Suprapubic skin (tissue), 4 donors: Measurements from ENCODE around the gene BNC1.

Source experiments
- POLR2A ChIP-seq, 2 donors: fragments of 450-650 bp; IDR thresholded peaks; one replicate each; pipeline ENCODE4 v1.6.1; 2017; ENCODE audit warnings: antibody characterized with exemption in 2 of 2, mild to moderate bottlenecking in 2 of 2, moderate library complexity in 2 of 2
- POLR2AphosphoS5 ChIP-seq, 3 donors: sonication (generic); formaldehyde crosslinking; IDR thresholded peaks; one replicate each; pipeline ENCODE4 v1.6.1; 2017; ENCODE audit warnings: antibody characterized with exemption in 3 of 3
- TF ChIP-seq, protein P1 (sequence below), 2 donors: fragments of 200-600 bp in 1 of 2; fragments of 450-650 bp in 1 of 2; sonication (generic) in 1 of 2; IDR thresholded peaks; one replicate each; pipeline ENCODE4 v1.5.1; 2016 to 2019; ENCODE audit warnings: antibody characterized with exemption in 2 of 2, mild to moderate bottlenecking in 1 of 2, moderate library complexity in 1 of 2

DNA sequence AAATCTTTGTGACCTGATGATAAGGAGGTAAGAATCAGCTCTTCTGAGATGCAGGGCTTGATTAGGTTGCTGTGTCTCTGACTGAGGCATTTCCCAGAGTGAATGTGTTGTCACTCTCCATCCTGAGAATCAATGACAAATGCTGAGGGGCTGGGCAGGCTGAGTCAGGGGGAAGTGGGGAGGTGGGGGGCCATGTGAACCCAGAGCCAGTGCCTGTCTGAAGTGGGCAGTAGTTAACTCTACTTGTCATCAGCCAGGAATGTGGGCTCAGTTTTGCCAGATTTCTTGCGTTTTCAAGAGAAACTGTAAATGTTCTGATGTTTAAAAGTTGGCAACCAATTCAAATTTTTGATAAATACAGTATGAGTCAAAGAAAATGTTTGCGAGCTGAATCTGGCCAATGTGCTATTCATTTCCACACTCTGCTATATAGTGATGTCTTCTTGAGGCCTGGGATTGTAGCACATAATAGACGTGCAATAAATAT is 3.1 kb upstream of the BNC1 start:
- TF ChIP-seq, protein P1, sequence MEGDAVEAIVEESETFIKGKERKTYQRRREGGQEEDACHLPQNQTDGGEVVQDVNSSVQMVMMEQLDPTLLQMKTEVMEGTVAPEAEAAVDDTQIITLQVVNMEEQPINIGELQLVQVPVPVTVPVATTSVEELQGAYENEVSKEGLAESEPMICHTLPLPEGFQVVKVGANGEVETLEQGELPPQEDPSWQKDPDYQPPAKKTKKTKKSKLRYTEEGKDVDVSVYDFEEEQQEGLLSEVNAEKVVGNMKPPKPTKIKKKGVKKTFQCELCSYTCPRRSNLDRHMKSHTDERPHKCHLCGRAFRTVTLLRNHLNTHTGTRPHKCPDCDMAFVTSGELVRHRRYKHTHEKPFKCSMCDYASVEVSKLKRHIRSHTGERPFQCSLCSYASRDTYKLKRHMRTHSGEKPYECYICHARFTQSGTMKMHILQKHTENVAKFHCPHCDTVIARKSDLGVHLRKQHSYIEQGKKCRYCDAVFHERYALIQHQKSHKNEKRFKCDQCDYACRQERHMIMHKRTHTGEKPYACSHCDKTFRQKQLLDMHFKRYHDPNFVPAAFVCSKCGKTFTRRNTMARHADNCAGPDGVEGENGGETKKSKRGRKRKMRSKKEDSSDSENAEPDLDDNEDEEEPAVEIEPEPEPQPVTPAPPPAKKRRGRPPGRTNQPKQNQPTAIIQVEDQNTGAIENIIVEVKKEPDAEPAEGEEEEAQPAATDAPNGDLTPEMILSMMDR (IDR thresholded peaks at IDR 0.05), result no peak
- TF ChIP-seq POLR2AphosphoS5 (IDR thresholded peaks at IDR 0.05), result no peak
- TF ChIP-seq POLR2A (IDR thresholded peaks at IDR 0.05), result no peak
